ENCODE data around the gene TRIM31. TPM values are rescaled to one million over a fixed set of nuclear protein-coding genes. Genes with fewer than 3 reads are reported as not detected.

TRIM31 gene
- total RNA-seq, 4 donors from 2014 or later, result 1.3 TPM; not detected in 3

DNA sequence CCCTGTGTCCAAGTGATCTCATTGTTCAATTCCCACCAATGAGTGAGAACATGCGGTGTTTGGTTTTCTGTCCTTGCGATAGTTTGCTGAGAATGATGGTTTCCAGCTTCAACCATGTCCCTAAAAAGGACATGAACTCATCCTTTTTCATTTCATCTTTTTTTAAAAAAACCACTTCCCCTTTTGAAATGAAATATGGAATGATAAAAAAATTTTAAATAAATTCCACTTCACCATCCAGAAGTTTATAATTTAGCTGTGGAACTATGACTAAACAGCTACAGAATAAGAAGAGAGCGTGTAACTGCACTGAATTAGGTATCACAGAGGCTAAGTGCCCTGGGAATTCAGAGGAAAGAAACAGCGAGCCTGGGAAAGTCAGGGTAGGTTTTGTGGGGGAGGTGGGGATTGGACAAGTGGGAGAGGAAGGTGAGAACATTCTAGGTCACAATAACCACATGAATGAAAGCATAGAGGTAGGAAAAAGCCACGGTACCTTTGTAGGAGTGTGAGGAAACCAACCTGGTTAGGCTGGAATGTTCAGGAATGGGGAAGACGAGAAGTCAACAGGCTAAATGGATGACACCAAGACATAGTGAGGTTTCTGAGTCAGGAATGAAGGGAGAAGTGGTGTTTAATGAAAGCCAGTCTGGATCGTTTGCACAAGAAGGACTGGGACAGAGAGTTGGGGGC lies 37.1 kb upstream of the TRIM31 start:
- TF ChIP-seq POLR2A (IDR thresholded peaks at IDR 0.05; ENCODE audit: low read depth) (no peak), POLR2AphosphoS5 (IDR thresholded peaks at IDR 0.05) (no peak), EP300 (IDR thresholded peaks at IDR 0.05) (no peak)
- TF ChIP-seq, protein P1, sequence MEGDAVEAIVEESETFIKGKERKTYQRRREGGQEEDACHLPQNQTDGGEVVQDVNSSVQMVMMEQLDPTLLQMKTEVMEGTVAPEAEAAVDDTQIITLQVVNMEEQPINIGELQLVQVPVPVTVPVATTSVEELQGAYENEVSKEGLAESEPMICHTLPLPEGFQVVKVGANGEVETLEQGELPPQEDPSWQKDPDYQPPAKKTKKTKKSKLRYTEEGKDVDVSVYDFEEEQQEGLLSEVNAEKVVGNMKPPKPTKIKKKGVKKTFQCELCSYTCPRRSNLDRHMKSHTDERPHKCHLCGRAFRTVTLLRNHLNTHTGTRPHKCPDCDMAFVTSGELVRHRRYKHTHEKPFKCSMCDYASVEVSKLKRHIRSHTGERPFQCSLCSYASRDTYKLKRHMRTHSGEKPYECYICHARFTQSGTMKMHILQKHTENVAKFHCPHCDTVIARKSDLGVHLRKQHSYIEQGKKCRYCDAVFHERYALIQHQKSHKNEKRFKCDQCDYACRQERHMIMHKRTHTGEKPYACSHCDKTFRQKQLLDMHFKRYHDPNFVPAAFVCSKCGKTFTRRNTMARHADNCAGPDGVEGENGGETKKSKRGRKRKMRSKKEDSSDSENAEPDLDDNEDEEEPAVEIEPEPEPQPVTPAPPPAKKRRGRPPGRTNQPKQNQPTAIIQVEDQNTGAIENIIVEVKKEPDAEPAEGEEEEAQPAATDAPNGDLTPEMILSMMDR (IDR thresholded peaks at IDR 0.05), result no peak
- no peaks in the 10 kb centered on the region for H3K36me3 ChIP-seq
- no peaks in the 10 kb centered on the region for H3K9me3 ChIP-seq
- no peak overlapping the region for H3K27ac ChIP-seq (replicated peaks in 1 of 4)
- peak; percentile 47 for DNase-seq (ENCODE audit: extremely low spot score)
- 48% methylated on average over 7 of the region's 7 CpGs for WGBS
- H3K4me1 ChIP-seq, result peaks cover 0 to 6% (median 0%) of the 10 kb centered on the region in 4 donors
- intact Hi-C loops (cut with DNase I), result no loop called here
- H3K27me3 ChIP-seq, result peaks cover 0 to 44% (median 0%) of the 10 kb centered on the region in 4 donors
- no peak overlapping the region for H3K4me3 ChIP-seq

DNA sequence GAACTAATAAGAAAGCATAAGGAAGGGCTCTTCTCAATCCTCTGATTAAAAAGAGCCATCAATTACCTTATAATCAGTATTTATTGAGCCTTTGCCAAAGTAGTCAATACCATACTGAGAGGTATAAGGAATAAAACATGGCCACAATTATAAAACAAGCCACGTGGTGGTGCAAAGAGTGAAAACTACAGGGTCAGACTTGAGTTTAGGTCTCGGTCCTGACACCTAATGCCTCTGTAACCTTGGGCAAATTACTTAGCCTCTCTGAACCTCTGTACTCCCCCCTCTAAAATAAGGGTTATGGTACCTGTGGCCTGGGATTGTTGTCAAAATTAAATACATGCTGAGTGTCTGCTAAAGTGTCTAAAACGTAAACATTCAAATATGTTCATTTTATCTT lies 36.3 kb upstream of the TRIM31 start:
- intact Hi-C loops (cut with DNase I), result no loop called here
- no peak overlapping the region for H3K4me3 ChIP-seq

DNA sequence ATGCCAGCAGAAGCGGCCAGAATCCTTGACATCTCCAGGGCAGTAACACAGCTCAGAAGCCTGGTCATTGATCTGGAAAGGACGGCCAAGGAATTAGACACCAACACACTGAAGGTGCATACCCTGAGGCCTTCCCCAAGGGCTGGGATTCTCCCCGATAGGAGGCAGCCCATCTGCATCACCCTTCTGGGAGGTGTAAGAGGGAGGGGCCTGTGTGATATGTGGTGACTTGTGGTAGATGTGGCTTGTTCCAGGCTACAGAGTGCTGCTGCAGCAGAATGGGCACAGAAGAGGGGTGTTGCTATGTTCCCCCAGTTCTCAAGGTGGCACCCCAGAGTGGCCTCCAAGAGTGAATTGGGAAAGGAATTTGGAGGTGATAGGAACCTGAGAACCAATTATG lies 34.2 kb upstream of the TRIM31 start:
- no peak overlapping the region for H3K27ac ChIP-seq (replicated peaks in 1 of 4)
- H3K9me3 ChIP-seq, result no peaks in the 10 kb centered on the region
- intact Hi-C loops (cut with DNase I), result no loop called here
- H3K36me3 ChIP-seq, result no peaks in the 10 kb centered on the region
- TF ChIP-seq EP300 (IDR thresholded peaks at IDR 0.05), result no peak
- TF ChIP-seq, protein P1 (IDR thresholded peaks at IDR 0.05), result no peak
- TF ChIP-seq POLR2AphosphoS5 (IDR thresholded peaks at IDR 0.05), result no peak
- TF ChIP-seq POLR2A (IDR thresholded peaks at IDR 0.05; ENCODE audit: low read depth), result no peak
- peaks cover 0 to 50% (median 0%) of the 10 kb centered on the region in 4 donors for H3K27me3 ChIP-seq
- DNase-seq (ENCODE audit: extremely low spot score), result peak; percentile 77
- no peaks in the 10 kb centered on the region for H3K4me1 ChIP-seq
- no peak overlapping the region for H3K4me3 ChIP-seq
- WGBS, result 67% methylated on average over 1 of the region's 3 CpGs

More for the DNA sequence above, 36.3 kb upstream of the TRIM31 start:
- no peaks in the 10 kb centered on the region for H3K4me1 ChIP-seq
- peaks cover 0 to 49% (median 0%) of the 10 kb centered on the region in 4 donors for H3K27me3 ChIP-seq
- peak; percentile 64 for DNase-seq (ENCODE audit: extremely low spot score)
- H3K27ac ChIP-seq (replicated peaks in 1 of 4), result no peak overlapping the region
- TF ChIP-seq EP300 (IDR thresholded peaks at IDR 0.05) (no peak), POLR2AphosphoS5 (IDR thresholded peaks at IDR 0.05) (no peak)
- TF ChIP-seq, protein P1 (IDR thresholded peaks at IDR 0.05), result no peak
- no peaks in the 10 kb centered on the region for H3K36me3 ChIP-seq
- WGBS, result 66% methylated on average over 3 of the region's 3 CpGs
- H3K9me3 ChIP-seq, result no peaks in the 10 kb centered on the region

DNA sequence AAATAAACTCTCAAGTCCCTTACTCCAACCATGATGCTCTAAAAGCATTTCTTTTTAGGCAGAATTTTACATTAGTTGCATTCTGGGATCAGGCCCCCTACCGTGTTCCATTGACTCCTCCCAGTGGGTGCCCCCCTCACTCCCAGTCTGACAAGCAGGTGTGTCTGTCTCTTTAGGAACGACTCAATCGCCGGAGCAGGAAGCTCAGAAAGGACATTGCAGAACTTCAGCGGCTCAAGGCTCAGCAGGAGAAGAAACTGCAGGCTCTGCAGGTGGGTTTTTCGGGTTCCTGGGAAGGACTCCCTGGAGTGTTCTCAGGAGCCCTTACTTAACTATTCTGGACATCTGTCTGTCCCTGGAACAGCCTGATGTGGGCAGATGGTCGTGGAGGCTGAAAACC lies 32.9 kb upstream of the TRIM31 start:
- no peak for TF ChIP-seq POLR2AphosphoS5 (IDR thresholded peaks at IDR 0.05)
- TF ChIP-seq, protein P1 (IDR thresholded peaks at IDR 0.05), result no peak
- no peak for TF ChIP-seq POLR2A (IDR thresholded peaks at IDR 0.05; ENCODE audit: low read depth)
- no peak for TF ChIP-seq EP300 (IDR thresholded peaks at IDR 0.05)
- no peaks in the 10 kb centered on the region for H3K36me3 ChIP-seq
- H3K4me1 ChIP-seq, result no peaks in the 10 kb centered on the region
- DNase-seq (ENCODE audit: extremely low spot score), result peak; percentile 47
- intact Hi-C loops (cut with DNase I), result no loop called here
- 61% methylated on average over 7 of the region's 7 CpGs for WGBS
- no peak overlapping the region for H3K4me3 ChIP-seq
- H3K27me3 ChIP-seq, result peaks cover 0 to 52% (median 0%) of the 10 kb centered on the region in 4 donors
- H3K27ac ChIP-seq (replicated peaks in 1 of 4), result no peak overlapping the region
- H3K9me3 ChIP-seq, result no peaks in the 10 kb centered on the region

DNA sequence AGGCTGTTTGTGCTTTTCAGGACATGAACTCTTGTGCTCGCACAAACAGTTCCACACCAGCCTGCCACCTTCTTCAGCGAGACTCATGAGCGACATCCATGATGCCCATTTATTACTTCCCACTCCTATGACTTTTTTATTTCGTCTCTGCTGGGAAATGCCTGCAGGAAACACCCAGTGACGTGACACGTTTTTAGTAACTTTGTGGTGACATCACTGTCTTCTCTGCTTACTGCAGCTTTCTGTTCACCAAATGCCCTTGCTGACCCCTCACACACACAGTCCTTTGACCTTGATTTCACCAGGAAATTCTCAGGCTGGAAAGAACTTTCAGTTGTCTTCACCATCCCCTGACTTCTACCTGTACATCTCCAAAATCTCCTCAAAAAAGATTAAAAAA lies 31.9 kb upstream of the TRIM31 start:
- TF ChIP-seq EP300 (IDR thresholded peaks at IDR 0.05) (no peak), POLR2A (IDR thresholded peaks at IDR 0.05; ENCODE audit: low read depth) (no peak), POLR2AphosphoS5 (IDR thresholded peaks at IDR 0.05) (no peak)
- Histone ChIP-seq H3K4me3 (no peak overlapping the region), H3K36me3 (no peaks in the 10 kb centered on the region), H3K9me3 (no peaks in the 10 kb centered on the region), H3K27me3 (peaks cover 0 to 60% (median 0%) of the 10 kb centered on the region in 4 donors), H3K4me1 (no peaks in the 10 kb centered on the region), H3K27ac (replicated peaks in 1 of 4) (no peak overlapping the region)
- no peak for DNase-seq (ENCODE audit: extremely low spot score)
- intact Hi-C loops (cut with DNase I), result no loop called here
- 67% methylated on average over 6 of the region's 6 CpGs for WGBS

Data from esophagus muscularis mucosa (tissue), 4 donors.